HG03354 (cell line): Measurements from ENCODE around the gene PLXDC1.

Source experiments
- ATAC-seq: cut with Tn5 transposase; IDR thresholded peaks from one replicate; pipeline ENCODE4 v1.9.1; 2021; ENCODE audit warnings: mild to moderate bottlenecking; ENCODE audit not compliant: unreplicated experiment, poor library complexity, severe bottlenecking

The PLXDC1 gene

DNA sequence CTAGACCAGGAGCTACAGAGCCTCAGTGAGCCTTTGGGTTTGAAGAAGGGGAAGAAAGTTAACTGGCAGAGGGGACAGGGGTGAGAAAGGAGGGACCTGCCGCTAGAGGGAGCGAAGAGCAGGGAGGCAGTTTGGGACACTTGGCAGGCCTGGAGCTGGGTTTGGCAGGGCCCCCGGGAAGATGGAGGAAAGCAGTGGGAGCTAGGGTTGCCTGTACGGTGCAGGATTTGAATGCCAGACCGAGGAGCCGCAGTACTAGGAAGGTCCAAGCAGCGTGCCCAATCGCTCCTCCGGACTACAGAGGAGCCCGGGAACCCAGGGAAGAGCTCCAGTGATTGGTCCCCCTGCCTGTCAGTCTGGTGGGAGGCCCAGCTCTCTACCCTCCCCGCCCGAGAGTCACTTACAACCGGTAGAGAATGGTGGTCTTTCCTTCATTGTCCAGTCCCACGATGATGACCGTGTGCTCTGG lies 13.3 kb upstream of the PLXDC1 start:
- ATAC-seq, result peak; percentile 84

DNA sequence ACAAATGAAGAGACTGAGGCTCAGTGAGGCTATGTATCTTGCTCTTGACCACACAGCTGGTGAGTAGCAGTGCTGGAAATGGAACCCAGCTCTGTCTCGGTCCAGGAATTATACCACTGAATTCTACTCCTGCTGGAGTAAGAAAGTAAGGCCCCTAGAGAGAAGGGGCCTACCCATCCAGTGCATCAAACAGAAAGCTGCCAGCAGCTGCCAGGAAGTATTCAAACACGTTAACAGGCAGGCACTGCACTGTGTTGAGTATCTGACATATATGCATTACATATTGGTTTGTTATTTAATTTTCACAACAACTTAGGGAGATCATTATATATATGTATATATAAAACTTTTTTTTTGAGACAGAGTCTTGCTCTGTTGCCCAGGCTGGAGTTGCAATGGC lies 10.5 kb upstream of the PLXDC1 start:
- no peak for ATAC-seq

DNA sequence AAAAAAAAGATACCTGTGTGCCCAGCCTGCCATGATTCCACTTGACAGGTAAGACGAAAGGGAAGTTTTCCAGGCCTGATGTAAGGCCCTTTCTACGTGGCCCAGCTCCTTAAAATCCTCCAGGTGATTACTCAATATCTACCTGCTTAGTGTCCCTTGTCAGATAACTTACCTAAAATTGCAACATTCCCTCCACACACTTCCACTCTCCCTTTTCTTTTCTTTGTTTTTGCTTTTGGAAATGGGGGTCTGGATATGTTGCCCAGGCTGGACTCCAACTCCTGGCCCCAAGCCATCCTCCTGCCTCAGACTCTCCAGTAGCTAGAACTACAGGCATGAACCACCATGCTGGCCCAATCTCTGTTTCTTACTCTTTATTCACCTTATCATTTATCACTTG lies 7.2 kb upstream of the PLXDC1 start:
- no peak for ATAC-seq

DNA sequence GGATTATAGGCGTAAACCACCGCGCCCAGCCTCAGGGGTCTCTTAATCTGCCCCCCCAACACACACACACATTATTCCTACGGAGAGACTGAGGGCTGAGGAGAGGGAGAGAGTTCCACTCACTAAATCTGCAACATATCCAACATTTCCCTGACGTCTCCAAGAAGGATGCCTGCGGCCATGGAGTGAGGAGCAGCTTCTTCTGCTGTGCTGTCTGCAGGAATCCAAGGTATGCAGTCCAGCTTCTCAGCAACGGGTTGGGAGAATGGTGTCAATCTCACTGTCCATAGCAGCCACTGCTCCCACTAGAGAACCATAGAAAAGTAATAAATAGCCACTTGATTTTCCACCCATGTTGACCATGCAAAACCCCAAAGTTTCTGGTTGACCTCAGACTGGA lies 5.1 kb upstream of the PLXDC1 start:
- ATAC-seq, result no peak

DNA sequence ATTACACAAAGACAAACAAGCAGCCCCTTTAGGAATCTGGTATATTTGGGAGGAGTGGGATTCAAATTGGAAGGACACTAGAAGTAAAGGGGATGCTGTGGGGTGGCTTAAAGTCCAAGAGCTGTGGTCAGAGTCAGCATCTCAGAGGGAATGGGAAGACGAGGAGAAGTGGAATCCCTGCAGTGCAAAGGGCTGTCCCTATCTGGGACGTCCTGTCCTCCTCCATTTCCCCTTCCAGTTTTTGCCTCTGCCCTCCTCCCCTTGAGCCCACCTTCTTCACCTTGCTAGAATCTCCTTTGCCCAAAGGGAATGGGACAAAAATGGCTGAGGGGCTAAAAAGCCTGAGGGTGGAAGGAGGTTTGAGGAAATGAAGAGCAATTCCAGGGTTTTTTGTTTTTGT lies 4.2 kb upstream of the PLXDC1 start:
- no peak for ATAC-seq

DNA sequence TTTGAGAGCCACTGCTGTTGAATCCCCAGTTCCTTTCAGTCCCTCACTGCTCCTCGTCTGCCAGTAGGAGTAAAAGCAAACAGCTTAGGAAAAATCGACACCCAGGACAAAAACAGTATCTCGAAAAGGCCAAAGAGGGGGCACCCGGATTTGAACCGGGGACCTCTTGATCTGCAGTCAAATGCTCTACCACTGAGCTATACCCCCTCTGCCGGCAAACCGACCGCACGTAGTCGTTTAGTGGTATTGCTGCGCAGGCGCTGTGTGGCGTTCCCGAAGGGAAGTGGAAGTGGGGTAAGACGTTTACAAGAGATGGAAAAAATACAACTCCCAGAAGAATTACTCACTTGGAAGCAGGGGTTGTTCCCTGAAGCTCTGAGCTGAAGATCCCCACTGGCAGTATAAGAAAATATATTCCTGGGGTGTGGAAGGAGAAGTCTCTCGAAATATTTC lies 2.2 kb upstream of the PLXDC1 start:
- ATAC-seq, result peak; percentile 57

DNA sequence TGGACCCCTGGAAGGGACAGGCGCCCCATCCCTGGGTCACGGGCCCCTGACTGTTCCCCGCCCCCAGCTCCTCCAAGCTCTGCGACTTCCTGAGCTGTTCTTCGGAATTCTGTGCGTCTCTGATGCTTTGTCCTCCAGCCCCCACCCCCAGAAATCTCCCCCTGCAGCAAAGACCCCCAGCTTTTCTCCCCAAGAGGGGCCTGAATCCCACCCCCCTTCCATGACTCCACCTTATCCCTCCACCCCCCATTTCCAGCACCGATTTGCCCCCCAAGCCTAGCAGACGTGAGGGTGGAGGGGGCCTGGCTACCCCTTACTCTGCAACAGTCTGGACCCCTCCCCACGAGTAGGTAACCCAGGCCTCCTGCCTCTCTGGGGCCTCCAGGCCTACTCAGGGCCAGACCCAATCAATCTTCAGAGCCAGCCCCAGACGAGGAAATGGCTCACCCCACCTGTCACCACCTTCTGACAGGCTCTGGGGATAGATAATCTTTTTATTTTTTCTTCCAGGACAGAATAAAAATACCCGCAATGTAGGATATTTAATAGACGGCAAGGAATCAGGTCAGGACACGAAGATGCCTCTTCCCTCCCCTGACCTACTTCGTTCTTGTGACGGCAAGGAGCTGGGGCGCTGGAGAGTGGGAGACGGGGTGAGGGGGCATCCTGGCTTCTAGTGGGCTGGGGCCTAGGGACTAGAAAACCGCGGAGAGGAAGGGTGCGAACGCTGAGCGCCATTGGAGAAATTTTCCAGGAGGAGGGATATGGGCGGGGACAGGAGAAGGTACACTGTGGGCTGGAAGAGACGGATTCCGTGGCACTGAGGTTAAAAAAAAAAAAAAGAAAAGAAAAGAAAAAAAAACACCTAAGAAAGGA lies 744 bp upstream of the PLXDC1 start:
- no peak for ATAC-seq

DNA sequence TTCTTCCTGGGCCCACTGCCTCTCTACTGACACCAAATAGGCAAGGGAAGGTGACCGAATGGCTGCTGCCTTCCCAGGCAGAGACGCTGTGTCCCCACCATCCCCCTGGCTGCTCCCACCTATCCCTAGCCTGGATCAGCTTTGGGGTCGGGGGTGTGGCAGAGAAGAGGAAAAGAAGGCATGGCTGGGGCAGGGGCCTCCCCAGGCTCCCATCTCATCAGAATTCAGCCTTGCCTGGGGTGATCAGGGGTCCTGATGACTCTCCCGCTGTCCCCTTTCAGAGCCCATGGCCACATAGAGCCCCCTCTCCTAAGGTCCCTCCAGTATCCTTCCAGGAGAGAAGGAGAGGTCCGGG lies 665 bp downstream of the PLXDC1 start:
- no peak for ATAC-seq

DNA sequence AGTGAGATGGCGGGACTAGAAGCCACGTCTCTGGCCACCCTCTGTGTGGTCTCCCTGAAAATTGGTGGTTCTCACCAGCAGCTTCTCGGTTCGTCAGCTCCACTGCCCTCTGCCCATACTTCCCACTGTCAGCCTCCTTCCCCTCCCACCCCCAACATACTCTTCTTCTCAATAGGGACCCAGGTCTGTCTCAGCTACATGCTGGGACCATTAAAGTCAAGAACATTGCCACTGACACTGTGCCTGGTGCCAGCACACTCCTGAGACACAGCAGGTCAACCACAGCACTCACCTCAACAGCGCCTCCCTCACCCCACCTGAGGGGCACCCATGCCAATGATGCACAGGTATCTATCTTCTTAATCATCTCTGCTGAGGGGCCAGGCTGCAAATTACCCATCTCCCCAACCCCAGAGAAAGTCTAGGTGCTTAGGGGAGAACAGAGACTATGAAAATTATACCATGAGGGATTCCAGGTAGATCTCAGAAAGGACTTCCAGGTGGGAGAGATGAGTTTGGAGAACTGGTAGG lies 1.3 kb downstream of the PLXDC1 start:
- ATAC-seq, result no peak

DNA sequence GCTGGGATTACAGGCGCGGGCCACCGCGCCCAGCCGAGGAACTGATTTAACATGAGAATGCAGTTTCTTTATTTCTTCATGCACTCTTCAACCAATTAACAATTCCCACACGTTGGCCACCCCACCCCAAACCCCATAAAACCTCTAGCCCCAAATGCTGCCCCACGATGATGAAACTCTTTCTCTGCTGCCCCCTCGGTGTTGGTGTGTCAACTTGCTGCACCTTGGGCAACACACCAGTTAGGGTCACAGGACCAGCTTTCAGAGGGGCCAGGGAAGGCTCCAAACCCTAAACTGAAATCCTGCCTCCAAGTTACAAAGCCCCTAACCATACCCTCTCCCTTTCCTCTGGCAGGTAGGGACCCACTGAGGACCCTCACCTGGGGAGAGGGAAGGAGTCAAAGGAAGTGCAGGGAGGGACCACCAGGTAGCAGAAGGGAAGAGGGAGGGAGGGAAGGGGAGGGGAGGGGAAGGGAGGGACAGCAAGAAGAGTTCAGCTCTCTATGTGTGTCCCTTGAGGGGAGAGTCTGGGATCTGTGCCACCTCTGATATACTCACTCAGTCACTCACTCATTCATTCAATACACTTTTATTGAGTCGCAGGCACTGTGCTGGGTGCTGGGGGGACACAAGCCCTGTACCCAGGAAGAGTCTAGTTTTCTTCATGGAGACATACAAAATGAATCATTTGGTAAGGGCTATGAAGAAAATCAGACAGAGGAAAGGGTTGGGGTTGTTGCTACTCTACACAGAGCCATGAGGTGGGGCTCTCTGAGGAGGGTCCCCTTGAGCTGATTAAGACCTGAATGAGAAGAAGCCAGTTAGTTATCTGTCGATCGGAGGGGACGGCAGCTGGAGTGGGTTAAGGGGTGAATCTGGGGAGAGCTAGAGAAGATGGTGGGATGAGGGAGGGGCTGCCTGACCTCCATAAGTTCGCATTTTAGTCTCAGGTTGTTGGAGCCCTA lies 3.9 kb downstream of the PLXDC1 start:
- ATAC-seq, result no peak

DNA sequence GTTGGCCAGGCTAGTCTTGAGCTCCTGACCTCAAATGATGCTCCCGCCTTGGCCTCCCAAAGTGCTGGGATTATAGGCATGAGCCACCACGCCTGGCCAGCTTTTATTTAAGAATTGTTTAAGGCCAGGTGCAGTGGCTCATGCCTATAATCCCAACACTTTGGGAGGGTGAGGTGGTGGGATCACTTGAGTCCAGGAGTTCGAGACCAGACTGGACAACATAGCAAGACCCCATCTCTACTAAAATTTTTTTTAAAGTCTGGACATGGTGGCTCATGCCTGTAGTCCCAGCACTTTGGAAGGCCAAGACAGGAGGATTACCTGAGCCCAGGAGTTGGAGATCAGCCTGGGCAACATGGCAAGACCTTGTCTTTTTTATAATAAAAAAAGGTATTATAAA lies 5.2 kb downstream of the PLXDC1 start:
- ATAC-seq, result no peak

DNA sequence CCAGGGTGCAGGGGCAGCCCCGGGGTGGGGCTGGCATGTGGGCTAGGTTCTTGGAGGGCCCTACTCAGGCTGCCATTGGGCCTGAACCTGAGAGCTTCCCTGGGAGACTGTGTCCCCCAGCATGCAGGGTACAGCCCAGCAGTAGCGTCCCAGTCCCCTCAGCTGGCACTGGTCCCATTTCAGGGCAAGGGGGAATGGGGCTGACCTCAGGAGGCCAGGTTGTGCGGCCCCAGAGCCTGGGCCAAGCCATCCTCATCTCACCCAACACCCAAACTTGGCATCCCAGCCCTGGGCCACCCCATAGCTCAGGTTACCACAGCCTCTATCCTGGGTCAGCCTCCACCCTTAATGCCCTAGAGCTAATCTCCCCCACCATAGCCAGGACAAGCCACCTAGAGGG lies 6.3 kb downstream of the PLXDC1 start:
- ATAC-seq, result no peak

DNA sequence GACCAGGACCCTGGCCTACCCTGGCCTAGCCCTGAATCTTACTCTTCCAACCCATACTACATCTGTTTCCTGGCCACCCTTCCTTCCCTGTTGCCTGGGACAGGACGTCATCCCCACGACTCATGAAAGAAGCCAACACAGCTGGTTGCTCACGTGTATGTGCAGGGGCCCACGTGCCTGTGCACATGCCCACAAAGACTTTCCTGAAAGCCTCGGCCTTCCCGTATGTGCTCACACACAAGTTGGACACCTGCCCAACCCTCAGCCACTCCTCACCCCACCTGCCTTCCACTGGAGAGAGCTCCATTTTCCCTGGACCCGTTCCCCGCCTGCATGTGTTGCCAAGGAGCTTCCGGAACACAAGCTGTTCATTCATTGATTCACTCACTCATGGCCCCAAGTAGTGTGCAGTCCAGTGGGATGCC lies 7.0 kb downstream of the PLXDC1 start:
- ATAC-seq, result no peak

DNA sequence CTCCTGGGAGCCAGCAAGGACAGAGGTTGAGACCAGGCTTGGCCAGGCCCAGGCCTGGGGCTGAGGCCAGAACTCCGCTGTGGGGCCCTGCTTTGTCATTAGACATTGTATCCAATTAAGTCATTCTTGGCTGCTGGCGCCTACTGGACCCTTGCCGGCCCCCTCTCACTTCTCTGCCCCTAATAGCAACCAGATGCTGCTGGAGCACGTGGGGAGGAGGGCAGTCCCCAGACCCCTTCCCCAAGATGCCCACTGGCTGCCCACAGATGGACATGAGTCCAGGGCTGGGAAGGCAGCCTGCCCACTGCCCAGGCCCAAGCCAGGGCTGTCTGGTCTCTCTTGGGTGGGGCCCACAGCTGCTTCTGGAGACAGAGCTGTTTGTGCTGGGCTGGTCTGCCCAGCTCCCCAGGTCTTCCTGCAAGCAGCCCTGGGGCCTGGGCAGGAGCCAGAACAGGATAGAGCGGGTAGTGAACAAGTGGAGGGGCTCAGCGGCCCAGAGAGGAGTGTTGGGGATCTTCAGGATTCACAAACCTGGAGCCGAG lies 7.8 kb downstream of the PLXDC1 start:
- no peak for ATAC-seq

DNA sequence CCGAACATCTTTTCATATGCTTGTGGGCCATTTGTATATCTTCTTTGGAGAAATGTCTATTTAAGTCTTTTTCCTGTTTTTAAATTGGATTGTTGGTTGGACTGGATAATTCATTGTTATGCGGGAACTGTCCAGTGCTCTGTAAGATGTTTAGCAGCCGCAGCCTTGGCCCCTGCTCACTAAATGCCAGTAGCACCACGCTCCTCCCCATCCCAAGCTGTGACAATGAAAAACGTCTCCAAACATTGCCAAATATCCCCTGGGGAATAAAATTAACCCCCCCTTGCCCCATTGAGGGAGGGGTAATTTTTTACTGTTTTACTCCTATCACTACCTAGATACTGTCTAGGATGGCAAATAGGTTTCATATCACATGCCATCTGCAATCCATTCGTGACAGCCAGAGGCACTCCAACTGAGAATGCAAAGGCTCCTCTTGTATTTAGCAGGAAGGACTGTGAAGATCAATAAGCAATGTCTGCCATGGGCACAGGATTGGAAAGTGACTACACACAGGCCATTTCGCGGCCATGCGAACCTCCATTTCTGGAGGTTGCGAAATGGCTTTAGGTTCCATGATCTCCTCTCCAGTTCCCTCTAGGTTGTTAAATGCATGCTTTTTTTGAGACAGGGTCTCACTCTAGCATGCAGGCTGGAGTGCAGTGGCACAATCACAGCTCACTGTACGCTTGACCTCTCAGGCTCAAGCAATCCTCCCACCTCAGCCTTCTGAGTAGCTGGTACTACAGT lies 9.3 kb downstream of the PLXDC1 start:
- ATAC-seq, result no peak

DNA sequence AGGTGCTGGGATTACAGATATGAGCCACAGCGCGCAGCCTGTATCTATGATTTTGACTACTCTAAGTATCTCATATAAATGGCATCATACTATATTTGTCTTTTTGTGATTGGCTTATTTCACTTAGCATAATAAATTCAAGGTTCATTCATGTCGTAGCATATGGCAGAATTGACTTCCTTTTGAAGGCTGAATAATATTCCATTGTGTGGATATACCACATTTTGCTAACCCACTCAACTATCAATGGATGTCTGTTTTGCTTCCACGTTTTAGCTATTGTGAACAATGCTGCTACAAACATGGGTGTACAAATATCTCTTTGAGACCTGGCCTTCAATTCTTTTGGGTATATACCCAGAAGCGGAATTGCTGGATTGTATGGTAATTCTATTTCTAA lies 10.1 kb downstream of the PLXDC1 start:
- ATAC-seq, result no peak

DNA sequence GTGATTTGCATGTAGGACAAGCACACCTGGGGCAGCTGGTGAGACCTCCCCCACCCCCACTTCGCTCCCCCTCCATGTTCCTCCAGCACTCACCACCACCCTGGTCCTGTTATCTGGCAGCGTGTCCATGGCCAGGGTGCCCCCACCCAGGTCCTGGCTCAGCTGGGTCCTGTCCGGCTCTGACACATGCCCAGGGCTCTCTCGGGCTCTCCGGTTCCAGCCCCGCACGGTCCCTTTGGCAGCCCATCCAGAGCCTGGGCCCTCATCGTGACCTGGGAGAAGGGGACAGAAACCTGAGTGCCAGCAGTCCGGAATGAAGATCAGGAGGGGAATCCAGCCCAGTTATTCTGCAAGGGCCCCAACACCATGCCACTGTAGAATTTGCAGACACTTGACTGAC lies 11.9 kb downstream of the PLXDC1 start:
- no peak for ATAC-seq

DNA sequence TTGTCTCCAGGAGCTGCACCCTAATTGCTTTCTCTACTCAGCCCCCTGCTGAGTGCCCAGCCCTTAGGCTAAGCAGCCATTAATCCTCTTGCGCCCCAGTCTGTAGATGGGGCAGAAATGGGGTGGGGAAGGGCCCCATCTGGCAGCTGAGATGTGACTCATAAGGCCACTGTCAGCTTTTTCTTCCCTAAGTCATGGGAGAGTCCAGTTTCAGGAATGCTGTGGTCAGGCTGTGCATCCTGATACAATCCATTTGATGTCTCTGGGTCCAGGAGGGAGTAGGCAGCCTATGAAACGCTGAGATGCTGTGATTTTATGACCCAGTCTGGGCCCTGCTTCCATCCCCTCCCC lies 12.3 kb downstream of the PLXDC1 start:
- ATAC-seq, result no peak

DNA sequence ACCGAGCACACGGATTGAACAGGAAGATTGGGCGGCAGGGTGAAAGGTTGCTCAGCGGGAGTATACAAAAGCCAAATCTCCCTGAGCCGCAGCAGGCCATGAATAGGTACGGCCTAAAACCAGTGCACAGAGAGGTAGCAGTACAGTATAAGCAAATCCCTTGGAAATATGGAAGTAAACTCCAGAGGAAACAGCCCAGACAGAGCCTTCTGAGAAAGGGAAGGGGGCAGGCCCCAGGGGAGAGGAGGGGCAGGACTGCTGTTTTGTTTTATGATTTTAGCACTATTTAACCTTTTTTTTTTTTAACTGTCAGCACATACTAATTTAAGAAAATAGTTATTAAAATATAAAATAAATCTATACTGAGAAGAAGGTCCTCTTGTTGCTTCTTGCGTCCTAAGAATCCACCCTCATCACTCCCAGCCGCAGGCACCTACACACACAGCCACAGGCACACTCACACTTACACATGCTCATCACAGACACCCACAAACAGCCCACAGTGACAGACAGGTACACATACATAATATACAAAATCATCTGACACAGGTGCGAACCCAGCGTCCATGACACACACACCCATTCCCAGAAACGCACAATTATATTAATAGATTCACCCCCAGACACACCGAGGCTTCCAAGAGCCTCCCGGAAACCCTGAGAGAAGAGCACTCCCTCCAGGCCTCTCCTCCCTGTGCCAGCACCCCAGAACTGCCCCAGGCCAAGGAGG lies 12.8 kb downstream of the PLXDC1 start:
- ATAC-seq, result no peak
